Suppressor macrophage treated with lipopolysaccharide for 1 hour (primary cell): Measurements from ENCODE around the gene CBX8.
A peak's percentile ranks its signal among the peaks of the same experiment; 100 is the strongest.

Experiments
- DNase-seq, 3 donors: peaks; one replicate each; pipeline ENCODE4 v3.0.0-alpha.2; 2020 to 2022

The CBX8 gene

DNA sequence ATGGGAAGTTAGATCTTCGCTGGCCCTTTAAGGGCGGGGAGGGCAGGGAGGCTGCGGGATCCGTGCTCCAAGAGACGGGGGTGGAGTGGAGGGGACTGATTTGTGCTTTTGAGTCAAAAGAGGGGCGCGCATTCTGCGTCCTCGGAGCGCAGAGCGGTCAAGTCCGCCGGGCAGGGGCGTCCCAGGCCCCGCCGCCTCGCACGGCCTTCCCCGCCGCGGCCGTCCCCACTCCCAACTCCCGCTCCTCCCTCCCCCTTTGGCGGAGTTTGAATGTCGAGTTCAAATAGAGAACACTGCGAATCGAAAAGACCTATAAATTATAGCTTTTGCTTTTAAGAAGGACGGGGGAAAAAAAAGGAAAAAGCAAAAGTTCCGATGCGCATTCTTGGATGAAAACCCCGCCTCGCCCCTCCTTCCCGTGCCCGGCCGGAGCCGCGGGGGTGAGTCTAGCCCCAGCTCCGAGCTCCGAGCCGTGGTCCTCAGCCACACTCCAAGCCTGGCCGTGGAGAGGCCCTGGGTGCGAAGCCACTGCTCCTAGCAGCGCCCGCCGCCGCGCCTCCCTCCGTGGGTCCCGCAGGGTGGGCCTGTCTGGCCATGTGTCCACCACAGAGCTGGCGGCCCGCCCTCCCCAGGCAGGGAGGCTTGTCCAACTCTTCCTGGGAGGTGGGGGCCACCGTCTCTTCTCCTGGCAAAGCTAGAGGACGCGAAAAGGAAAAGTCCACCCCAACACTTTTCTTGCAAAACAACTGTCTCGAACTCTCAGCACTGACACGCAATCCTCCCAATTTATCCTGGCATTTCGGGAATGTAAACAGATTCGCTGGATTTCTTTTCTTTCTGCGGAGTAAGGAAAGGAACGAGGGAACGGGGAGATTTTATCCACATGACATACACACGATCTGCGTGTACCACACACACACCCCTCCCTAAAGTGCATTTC lies 3.6 kb downstream of the CBX8 start:
- DNase-seq, result no peak

DNA sequence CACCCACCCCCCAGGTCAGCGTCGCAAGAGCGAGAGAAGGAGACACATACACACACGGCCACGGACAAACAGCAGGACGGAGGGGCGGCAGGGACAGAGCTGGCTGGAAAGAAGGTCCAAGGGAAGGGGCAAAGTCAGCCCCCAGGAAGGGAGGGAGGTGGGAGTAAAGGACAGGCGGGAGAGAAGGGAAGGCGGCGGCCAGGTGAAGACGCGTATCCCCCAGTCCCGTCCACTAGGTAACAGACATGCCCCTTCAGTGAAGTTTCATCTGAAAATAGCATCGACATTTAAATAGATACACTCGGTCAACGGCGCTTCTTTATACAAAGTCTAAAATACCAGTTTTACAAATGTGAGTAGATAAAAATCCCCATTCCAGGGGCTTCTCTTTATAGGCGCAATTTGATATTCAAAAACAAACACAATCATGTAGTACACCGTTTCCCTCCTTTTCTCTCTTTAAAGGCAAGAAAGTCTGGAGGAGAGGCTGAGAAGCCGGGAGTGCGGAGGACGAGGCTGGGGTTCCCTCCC lies 4.5 kb downstream of the CBX8 start:
- DNase-seq, result no peak

DNA sequence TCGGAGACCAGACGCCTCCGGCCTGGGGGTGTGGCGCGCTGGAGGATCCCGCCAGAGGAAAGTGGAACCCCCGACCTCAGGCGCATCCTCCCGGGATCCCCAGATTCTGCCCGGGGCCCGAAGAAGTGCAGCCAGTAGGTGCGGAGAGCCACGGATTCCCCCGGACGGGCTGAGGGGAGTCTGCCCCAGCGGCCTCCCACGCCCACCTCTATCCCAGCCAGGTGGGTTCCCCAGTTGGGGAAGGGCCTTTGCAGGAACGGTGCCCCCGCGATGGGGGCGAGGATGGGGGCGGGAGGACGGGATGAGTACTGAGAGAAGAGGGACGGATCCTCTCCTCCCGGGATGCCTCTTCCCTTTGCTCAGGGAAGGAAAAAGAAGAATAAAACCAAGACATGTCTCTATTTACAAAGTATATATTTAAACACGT lies 5.1 kb downstream of the CBX8 start:
- no peak for DNase-seq

DNA sequence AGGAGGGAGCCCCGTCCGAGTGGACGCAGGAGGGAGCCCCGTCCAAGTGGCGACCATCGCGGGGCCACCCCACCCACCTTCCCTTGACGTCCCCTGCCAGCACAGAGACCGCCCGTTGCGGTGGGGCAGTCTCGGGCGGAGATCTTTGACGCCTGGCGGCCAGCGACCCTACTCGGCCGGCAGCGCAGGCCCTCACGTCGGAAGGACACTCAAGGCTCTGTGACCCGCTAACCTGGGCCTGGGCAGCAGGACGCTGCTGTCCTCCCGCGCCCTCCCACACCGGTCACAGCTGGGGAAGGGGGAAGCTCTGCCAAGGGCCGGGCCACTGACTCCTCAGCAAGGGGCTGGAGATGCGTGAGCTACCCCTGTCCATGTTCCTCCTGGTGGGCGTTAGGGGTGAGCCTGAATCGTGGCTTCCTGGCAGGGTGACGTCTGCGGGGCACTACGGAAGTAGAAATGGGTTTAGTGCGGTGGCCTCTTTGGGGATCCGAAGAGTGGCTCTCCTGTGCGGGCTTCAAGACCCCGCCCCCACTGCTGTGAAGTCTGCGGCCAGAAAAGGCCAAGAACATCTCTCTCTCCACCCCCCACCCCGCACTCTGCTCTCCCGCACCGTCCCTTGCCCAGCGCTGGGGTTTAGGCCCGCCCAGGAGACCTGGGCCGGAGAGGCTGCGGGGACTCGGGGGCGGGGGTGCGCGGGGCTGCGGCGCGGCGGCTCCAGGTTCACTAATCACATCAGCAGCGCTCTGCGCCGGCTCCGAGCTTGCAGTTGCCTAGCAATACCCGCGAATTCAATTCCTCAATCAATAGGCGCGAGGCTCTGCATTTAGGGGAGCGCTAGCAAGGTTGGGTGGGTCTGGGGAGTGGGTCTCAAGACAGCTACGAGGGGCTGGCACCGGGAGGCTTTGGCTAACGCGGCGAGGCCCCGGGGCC lies 5.8 kb downstream of the CBX8 start:
- DNase-seq, result peak in 1 of 3 donors; percentile 25

- peak; percentile 51 to 85 (median 75) for DNase-seq
Observed at GRCh38 chr17:79789943-79790804, 6.7 kb downstream of the CBX8 start.

DNA sequence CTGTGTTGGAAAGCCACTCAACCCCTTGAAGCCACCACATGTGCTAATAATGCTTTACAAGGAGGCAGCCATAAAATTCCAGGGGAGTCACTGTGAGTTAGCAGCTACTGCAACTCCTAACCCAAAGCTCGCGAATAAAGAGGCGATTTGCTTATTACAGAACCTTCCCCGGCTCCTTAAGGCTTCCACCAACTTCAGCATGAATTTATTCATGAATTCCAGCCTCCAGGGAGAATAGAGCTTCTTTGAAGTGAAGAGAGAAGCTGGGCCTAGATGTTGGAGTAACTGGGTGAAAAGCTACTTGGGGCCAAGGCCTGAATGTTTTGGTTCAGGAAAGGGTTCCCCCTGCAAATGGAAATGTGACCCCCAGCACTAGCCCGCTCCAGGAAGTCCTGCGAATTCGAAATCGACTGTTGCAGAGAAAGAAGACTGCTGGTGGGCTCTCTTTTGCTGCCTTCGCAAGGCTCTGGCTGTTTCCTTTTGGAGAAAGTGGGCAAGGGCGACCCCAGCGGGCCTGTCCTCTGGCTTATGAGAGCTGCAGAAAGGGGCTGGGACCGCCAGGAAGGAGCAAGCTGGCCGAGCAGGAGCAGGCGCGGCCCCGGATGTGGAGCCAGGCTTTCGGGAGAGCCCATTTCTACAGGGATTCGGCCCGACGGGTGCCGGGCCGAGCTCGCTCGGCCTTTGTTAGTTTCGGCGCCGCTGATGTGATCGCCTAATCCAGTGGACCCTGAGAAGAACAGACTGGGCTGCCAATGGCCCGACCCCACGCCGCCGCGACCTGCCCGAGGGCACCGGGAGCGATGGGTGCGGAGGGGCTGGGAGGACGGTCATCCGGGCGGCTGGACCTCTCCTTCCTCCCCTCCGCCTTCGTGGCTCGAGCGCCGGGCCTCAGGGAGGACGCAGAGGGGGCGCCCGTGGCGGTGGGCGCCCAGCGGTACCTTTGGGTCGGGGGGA lies 7.6 kb downstream of the CBX8 start:
- DNase-seq, result peak in 1 of 3 donors; percentile 29

- DNase-seq, result no peak
Observed at GRCh38 chr17:79788455-79788854, 8.4 kb downstream of the CBX8 start.

GRCh38 chr17:79786930-79787643 lies 9.8 kb downstream of the CBX8 start:
- no peak for DNase-seq

DNA sequence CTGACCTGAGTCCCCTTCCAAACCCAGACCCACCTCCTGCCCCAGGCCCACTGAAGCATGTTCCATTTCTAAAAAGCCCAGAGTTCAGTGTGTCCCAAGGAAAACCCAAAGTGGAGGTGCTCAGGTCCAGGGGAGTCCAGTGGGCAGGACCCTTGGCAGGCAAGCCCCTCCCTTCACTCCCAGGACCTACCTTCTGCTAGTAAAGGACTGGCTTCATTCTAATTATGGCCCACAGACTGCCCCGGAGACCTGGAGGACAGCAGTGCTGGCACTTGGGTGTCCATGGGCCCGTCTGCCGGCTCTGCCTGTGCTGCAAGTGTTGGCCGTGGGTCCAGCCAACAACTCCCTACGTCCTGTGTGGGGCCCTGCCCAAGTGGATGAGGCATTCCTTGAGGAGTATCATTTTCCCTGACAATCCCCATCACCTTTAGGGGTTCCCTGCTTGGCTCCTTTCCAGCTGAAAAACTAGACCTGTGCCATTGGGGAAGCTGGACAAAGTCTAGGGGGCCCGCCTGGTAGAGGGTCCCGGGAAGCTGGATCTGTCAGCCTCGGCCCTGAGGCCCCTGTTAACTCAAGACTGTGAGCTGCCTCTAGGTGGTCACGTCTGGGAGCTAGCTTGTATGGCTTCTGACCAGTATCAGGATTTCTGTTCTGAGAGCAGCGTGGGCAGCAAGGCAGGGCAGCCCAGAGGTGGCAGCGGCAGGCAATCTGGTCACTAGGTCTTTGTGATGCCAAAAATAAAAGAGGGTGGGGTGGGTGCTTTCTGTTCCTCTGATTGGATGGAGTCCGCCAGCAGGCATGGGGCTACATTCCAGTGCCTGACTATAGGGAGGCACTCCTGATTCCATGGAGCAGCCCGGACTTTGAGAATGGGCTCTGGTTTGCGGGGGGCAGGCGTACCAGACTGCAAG lies 10.7 kb downstream of the CBX8 start:
- no peak for DNase-seq

DNA sequence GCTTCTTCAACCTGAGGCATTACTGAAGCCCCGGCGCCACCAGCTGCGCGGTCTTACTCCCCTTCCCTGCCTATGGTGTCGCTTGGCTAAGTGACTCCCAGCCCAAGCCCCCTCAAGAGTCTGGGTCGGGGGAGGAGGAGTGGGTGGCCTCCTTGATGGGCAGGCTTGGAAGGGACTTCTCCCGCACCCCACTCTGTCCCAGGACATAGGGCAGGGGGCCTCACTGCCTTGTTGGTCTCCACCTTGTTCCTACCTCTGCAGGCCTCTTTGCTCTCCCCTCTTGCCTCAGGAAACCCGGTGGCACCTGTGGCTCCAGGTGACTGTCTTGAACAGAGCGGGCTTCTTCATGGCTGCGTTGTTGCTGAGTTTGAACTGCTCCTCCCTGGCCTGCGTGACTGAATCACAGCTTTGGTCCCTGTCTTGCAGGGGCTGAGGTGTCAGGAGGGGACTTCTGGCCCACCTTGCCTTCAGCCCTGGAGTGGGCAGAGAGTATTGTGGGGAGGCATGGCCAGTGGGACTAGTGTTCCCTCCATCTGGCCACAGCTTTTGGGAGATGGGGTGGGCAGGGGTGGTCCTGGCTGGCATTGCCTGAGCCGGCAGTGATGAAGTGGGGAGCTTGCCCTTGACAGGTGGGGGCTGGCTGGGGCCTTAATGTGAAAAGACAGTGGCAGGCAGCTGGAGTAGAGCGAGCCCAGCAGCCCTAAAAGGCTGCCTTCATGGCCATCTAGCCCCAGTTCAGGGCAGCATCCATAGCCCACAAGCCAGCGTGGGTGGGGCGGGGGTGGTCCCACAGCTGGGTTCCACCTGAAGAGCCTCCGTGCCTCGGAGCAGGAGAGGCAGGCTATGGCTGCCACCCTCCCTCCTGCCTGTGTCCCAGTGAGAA lies 11.6 kb downstream of the CBX8 start:
- DNase-seq, result no peak

DNA sequence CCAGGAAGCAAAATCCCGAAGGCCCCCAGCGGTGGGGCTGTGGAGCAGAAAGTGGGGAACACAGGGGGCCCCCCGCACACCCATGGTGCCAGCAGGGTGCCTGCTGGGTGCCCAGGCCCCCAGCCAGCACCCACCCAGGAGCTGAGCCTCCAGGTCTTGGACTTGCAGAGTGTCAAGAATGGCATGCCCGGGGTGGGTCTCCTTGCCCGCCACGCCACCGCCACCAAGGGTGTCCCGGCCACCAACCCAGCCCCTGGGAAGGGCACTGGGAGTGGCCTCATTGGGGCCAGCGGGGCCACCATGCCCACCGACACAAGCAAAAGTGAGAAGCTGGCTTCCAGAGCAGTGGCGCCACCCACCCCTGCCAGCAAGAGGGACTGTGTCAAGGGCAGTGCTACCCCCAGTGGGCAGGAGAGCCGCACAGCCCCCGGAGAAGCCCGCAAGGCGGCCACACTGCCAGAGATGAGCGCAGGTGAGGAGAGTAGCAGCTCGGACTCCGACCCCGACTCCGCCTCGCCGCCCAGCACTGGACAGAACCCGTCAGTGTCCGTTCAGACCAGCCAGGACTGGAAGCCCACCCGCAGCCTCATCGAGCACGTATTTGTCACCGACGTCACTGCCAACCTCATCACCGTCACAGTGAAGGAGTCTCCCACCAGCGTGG lies 12.4 kb downstream of the CBX8 start:
- no peak for DNase-seq

GRCh38 chr17:79783891-79784290 lies 13.0 kb downstream of the CBX8 start:
- DNase-seq, result no peak

GRCh38 chr17:79781736-79782575 lies 14.9 kb downstream of the CBX8 start:
- DNase-seq, result peak in 1 of 3 donors; percentile 7

DNA sequence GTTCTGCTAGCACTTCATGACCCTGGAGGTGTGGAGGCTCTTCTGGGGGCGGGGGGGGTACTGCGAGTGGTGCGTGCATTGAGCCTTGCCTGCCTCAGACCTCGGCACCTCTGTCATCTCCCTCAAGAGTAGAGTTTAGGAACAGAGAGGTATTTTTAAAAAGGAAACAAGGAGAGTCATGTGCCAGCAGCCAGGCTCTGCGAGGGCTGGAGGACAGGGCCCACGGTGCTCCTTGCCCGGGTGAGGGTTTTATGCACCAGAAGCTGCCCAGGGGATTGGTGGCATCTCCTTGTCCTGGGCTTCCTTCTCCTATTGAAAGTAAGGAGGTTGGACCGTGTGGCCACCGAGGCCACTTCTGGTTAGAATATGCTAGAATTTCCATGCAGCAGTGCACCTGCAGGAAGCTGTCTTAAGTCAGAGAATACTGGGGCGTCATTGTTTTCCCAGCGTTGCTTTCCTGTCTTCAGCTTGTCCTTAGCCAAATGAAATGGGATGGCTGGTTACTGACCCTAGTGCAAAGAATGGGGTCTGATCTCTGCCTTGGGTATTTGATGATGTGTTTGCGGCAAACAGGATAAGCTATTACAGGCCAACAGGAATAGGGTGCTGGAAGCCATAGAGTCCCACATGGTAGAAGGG lies 15.7 kb downstream of the CBX8 start:
- no peak for DNase-seq

DNA sequence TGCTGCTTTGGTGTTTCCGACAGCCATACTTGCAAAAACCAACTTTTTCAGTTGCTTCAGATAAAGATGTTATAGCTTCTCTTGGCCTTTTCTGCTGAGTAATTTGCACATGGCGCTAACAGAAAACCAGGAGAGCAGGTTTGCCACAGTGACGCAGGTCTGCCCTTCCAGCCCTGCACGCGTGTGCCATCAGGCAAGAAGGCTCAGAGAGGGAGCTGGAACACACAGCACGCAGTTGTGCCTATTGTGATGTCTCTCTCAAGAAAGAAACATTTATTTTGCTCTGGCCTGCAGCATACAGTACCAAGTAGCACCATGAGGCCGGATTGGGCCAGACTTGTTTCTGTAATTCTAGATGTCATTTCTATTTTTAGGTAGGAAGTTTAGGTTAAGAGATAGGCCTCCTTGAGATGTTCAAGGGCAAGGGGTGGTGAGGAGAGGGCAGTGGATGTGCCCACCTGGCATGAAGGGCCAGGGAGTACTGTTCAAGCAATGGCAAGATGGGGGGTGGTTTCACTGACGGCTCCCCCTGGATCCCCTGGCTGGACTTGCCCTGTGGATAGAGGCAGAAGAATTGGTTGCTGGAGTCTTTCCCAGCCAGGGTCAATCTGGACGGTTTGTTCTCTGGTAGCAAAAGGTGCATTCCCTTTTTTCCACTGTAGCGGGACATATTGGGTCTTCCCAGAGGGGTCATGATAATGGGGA lies 17.1 kb downstream of the CBX8 start:
- no peak for DNase-seq
